SK-N-SH (cell line): ENCODE data around the gene TUBGCP2. TPM values are rescaled to one million over a fixed set of nuclear protein-coding genes. Genes with fewer than 3 reads are reported as not detected.

Experiments
- CTCF ChIA-PET: fragments of 300-600, 350-600 bp; formaldehyde crosslinking; extraction: SDS; loops from one replicate; lab custom pipeline; 2021; lab: Yijun Ruan, JAX
- POLR2A ChIA-PET: fragments of 350-600 bp; sonication (Branson Sonifier 250); formaldehyde crosslinking; extraction: SDS; loops from one replicate; lab custom pipeline; 2020; ENCODE audit warnings: antibody characterized with exemption, inconsistent platforms; lab: Yijun Ruan, JAX
- DNase-seq: peaks from one replicate; pipeline ENCODE4 v3.0.0; 2012
- H2AFZ ChIP-seq: fragments of 200-600 bp; sonication (generic); 2 replicates; pipeline ENCODE4 v1.8.1; 2016; ENCODE audit warnings: antibody characterized with exemption, mild to moderate bottlenecking, low read depth
- H3F3A ChIP-seq: fragments of 200-600 bp; sonication (generic); replicated peaks from 2 replicates; pipeline ENCODE3; 2016; ENCODE audit warnings: antibody characterized with exemption, mild to moderate bottlenecking; ENCODE audit not compliant: insufficient read depth
- H3K27ac ChIP-seq, 2 experiments: fragments of 200-500 bp in 1 of 2; fragments of 200-600 bp in 1 of 2; sonication (Bioruptor generic) in 1 of 2; sonication (generic), shearing (Covaris generic) in 1 of 2; 2 replicates each; pipeline versions ENCODE4 v1.5.1 to v1.6.1; 2014 to 2016; ENCODE audit warnings: low read depth in 2 of 2, inconsistent platforms in 1 of 2, low read length in 1 of 2, mild to moderate bottlenecking in 1 of 2, mixed read lengths in 1 of 2
- H3K27me3 ChIP-seq: fragments of 200-600 bp; sonication (generic), shearing (Covaris generic); 2 replicates; pipeline ENCODE4 v1.6.1; 2016; ENCODE audit warnings: mixed run types; ENCODE audit not compliant: insufficient read depth
- H3K36me3 ChIP-seq, 2 experiments: fragments of 200-500 bp in 1 of 2; fragments of 200-600 bp in 1 of 2; sonication (Bioruptor generic) in 1 of 2; sonication (generic) in 1 of 2; replicated peaks in 1 of 2; 2 replicates each; pipeline versions ENCODE3 to v1.5.1; 2014 to 2016; ENCODE audit warnings: low read length in 1 of 2, mild to moderate bottlenecking in 1 of 2; ENCODE audit not compliant: insufficient read depth in 2 of 2, control insufficient read depth in 1 of 2
- H3K4me1 ChIP-seq, 2 experiments: fragments of 200-500 bp in 1 of 2; fragments of 200-600 bp in 1 of 2; sonication (Bioruptor generic) in 1 of 2; sonication (generic), shearing (Covaris generic) in 1 of 2; 2 replicates each; pipeline versions ENCODE4 v1.5.1 to v1.6.1; 2014 to 2016; ENCODE audit warnings: low read depth in 1 of 2, low read length in 1 of 2, mixed run types in 1 of 2; ENCODE audit not compliant: insufficient read depth in 2 of 2, control insufficient read depth in 1 of 2
- H3K4me2 ChIP-seq: fragments of 200-600 bp; sonication (generic), shearing (Covaris generic); 2 replicates; pipeline ENCODE4 v1.6.1; 2017; ENCODE audit warnings: mixed run types
- H3K4me3 ChIP-seq, 2 experiments: fragments of 200-500 bp in 1 of 2; fragments of 200-600 bp in 1 of 2; sonication (Bioruptor generic) in 1 of 2; sonication (generic), shearing (Covaris generic) in 1 of 2; 2 replicates each; pipeline versions ENCODE4 v1.5.1 to v1.8.1; 2014 to 2016; ENCODE audit warnings: low read depth in 2 of 2, inconsistent platforms in 1 of 2, low read length in 1 of 2, mild to moderate bottlenecking in 1 of 2, mixed read lengths in 1 of 2, moderate library complexity in 1 of 2
- H3K79me2 ChIP-seq: fragments of 200-600 bp; sonication (generic); 2 replicates; pipeline ENCODE4 v1.8.1; 2017; ENCODE audit warnings: mild to moderate bottlenecking; ENCODE audit not compliant: insufficient read depth
- H3K9ac ChIP-seq: fragments of 200-600 bp; sonication (generic); 2 replicates; pipeline ENCODE4 v1.6.1; 2017; ENCODE audit warnings: mixed run types
- H3K9me2 ChIP-seq: fragments of 200-600 bp; sonication (generic); 2 replicates; pipeline ENCODE4 v1.6.1; 2017; ENCODE audit warnings: mixed run types
- H3K9me3 ChIP-seq: fragments of 200-600 bp; sonication (generic); 2 replicates; pipeline ENCODE4 v1.6.1; 2017; ENCODE audit warnings: mixed run types, mild to moderate bottlenecking, moderate library complexity
- H4K20me1 ChIP-seq: fragments of 200-600 bp; sonication (generic); 2 replicates; pipeline ENCODE4 v1.6.1; 2017; ENCODE audit warnings: mild to moderate bottlenecking, mixed run types; ENCODE audit not compliant: insufficient read depth
- CHD2 ChIP-seq: fragments of 150-350 bp; IDR thresholded peaks from 2 replicates; pipeline ENCODE4 v1.6.1; 2018; ENCODE audit warnings: low read length; ENCODE audit not compliant: partially characterized antibody
- FOXJ3 ChIP-seq: sonication (generic); formaldehyde crosslinking; IDR thresholded peaks from 2 replicates; pipeline ENCODE4 v1.5.1; 2020; ENCODE audit warnings: mild to moderate bottlenecking, missing genetic modification reagents
- GATA2 ChIP-seq: sonication (generic); formaldehyde crosslinking; IDR thresholded peaks from 2 replicates; pipeline ENCODE4 v1.5.0; 2020; ENCODE audit warnings: mild to moderate bottlenecking, missing genetic modification reagents
- IRF3 ChIP-seq: fragments of 150-350 bp; IDR thresholded peaks from 2 replicates; pipeline ENCODE4 v1.6.1; 2016; ENCODE audit warnings: mild to moderate bottlenecking, low read depth, low read length
- JUND ChIP-seq: IDR thresholded peaks from 2 replicates; pipeline ENCODE4 v1.4.0; 2012
- MEF2A ChIP-seq: IDR thresholded peaks from 2 replicates; pipeline ENCODE4 v1.4.0; 2012; ENCODE audit warnings: low read depth, borderline replicate concordance
- MXI1 ChIP-seq: IDR thresholded peaks from 2 replicates; pipeline ENCODE4 v1.6.1; 2012; ENCODE audit warnings: mild to moderate bottlenecking, low read depth, low read length, improper control_type of control experiment
- NFIC ChIP-seq: IDR thresholded peaks from 2 replicates; pipeline ENCODE4 v1.4.0; 2012; ENCODE audit warnings: borderline replicate concordance
- NRF1 ChIP-seq: IDR thresholded peaks from 2 replicates; pipeline ENCODE4 v1.6.1; 2012; ENCODE audit warnings: low read depth, mild to moderate bottlenecking, low read length
- POLR2AphosphoS5 ChIP-seq: IDR thresholded peaks from 2 replicates; pipeline ENCODE4 v1.6.1; 2012; ENCODE audit warnings: low read depth, low read length
- RAD21 ChIP-seq: IDR thresholded peaks from 2 replicates; pipeline ENCODE4 v1.6.1; 2012; ENCODE audit warnings: mild to moderate bottlenecking, low read length
- RFX5 ChIP-seq: IDR thresholded peaks from 2 replicates; pipeline ENCODE4 v1.6.1; 2012; ENCODE audit warnings: mild to moderate bottlenecking, improper control_type of control experiment, low read length
- SMC3 ChIP-seq: IDR thresholded peaks from 2 replicates; pipeline ENCODE4 v1.6.1; 2012; ENCODE audit warnings: low read depth, low read length, improper control_type of control experiment
- TCF12 ChIP-seq: IDR thresholded peaks from 2 replicates; pipeline ENCODE4 v1.4.0; 2012
- USF1 ChIP-seq: IDR thresholded peaks from 2 replicates; pipeline ENCODE4 v1.4.0; 2012; ENCODE audit warnings: low read depth, borderline replicate concordance
- YY1 ChIP-seq: IDR thresholded peaks from 2 replicates; pipeline ENCODE4 v1.4.0; 2012; ENCODE audit warnings: low read depth, mild to moderate bottlenecking
- WGBS: methylation state at CpG from one replicate; pipeline ENCODE4 v1.1.6; 2017; ENCODE audit warnings: low lambda C conversion rate; 5-methylcytosine and 5-hydroxymethylcytosine counted together
- polyA plus RNA-seq, 3 experiments: library from polyadenylated mRNA; depleted of rRNA; stranded (reverse); fragments of >200 nt; gene quantifications; 2 replicates each; pipeline ENCODE4 v1.2.3, GENCODE V29; 2012
- TF ChIP-seq, protein P1 (sequence below): IDR thresholded peaks from 2 replicates; pipeline ENCODE4 v1.4.0; 2012; ENCODE audit warnings: low read depth, borderline replicate concordance
- TF ChIP-seq, protein P2 (sequence below): fragments of 200-600 bp; sonication (generic); IDR thresholded peaks from 2 replicates; pipeline ENCODE4 v1.6.1; 2017; ENCODE audit warnings: antibody characterized with exemption, mild to moderate bottlenecking, moderate library complexity

Gene TUBGCP2
- polyA plus RNA-seq, 1 of the 3 experiments (the other 2 are of a cell fraction): 49.1 TPM

DNA sequence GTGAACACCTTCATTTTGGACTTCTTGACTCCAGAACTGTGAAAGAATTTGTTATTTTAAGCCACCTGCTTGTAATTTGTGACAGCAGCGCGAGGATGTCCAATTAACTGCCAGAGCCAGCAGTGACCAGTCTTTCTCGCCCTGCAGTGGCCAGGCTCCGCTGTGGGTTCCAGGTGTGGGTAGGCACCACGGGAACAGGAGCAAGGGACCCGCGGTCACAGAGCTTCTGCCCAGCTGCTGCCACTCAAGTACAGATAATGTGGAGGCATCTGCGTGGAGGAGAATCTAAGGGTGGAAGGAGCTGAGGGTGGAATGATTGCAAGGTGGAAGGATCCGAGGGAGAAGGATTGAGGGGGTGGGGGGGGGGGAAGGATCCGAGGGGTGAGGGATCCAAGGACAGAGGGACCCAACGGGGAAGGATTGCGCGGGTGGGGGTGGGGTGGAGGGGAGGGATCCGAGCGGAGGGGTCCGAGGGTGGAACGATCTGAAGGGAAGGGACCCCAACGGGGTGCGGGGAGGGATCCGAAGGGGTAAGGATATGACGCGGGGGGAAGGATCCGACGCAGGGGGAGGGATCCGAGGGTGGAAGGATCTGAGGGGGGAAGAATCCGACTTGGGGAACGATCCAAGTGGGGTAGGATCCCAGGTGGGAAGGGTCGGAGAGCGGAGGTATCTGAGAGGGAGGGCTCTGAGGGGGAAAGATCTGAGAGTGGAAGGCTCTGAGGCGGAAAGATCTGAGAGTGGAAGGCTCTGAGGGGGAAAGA is 24.4 kb upstream of the TUBGCP2 start:
- TF ChIP-seq, protein P1, sequence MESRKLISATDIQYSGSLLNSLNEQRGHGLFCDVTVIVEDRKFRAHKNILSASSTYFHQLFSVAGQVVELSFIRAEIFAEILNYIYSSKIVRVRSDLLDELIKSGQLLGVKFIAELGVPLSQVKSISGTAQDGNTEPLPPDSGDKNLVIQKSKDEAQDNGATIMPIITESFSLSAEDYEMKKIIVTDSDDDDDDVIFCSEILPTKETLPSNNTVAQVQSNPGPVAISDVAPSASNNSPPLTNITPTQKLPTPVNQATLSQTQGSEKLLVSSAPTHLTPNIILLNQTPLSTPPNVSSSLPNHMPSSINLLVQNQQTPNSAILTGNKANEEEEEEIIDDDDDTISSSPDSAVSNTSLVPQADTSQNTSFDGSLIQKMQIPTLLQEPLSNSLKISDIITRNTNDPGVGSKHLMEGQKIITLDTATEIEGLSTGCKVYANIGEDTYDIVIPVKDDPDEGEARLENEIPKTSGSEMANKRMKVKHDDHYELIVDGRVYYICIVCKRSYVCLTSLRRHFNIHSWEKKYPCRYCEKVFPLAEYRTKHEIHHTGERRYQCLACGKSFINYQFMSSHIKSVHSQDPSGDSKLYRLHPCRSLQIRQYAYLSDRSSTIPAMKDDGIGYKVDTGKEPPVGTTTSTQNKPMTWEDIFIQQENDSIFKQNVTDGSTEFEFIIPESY: no peak
- H3K27ac ChIP-seq: no peak overlapping the region
- CTCF ChIA-PET: no interaction called here
- 47% methylated on average over 30 of the region's 30 CpGs for WGBS
- DNase-seq: no peak
- H3K79me2 ChIP-seq: no peaks in the 10 kb centered on the region
- no peaks in the 10 kb centered on the region for H3K36me3 ChIP-seq
- no peak overlapping the region for H2AFZ ChIP-seq
- no peaks in the 10 kb centered on the region for H3F3A ChIP-seq
- POLR2A ChIA-PET: no interaction called here
- peaks cover 0 to 10% of the 10 kb centered on the region in 2 experiments; a peak in 2 of 4 replicates for H3K4me1 ChIP-seq
- H4K20me1 ChIP-seq: no peaks in the 10 kb centered on the region
- H3K9me2 ChIP-seq: no peaks in the 10 kb centered on the region
- H3K27me3 ChIP-seq: peaks cover 55% of the 10 kb centered on the region
- H3K9ac ChIP-seq: no peak overlapping the region
- no peaks in the 10 kb centered on the region for H3K9me3 ChIP-seq
- H3K4me2 ChIP-seq: no peak overlapping the region
- no peak overlapping the region for H3K4me3 ChIP-seq

- Histone ChIP-seq H3K27ac (no peak overlapping the region), H3K27me3 (peaks cover 27% of the 10 kb centered on the region), H4K20me1 (no peaks in the 10 kb centered on the region), H3K4me1 (peaks cover 7 to 28% of the 10 kb centered on the region in 2 experiments; a peak in 2 of 4 replicates), H3K4me3 (peak overlapping the region; percentile 2 to 37; a peak in 2 of 4 replicates), H3K79me2 (no peaks in the 10 kb centered on the region), H3K9me3 (no peaks in the 10 kb centered on the region), H3F3A (peaks cover 7% of the 10 kb centered on the region), H3K9ac (no peak overlapping the region), H2AFZ (peak overlapping the region; percentile 48; the same call in 1 of the 2 replicates), H3K36me3 (no peaks in the 10 kb centered on the region), H3K9me2 (no peaks in the 10 kb centered on the region), H3K4me2 (peak overlapping the region; percentile 67)
- 16% methylated on average over 34 of the region's 37 CpGs for WGBS
- CTCF ChIA-PET: interaction anchor here (0.6 to 4.7 kb wide), 42 partner anchors 10 to 290 kb away, joined by 3 to 73 read pairs (median 4); partner anchors contain the start of genes ECHS1, FUOM, MTG1 and PRAP1
- DNase-seq: peak; percentile 90
- POLR2A ChIA-PET: interaction anchor here (0.6 kb wide), 1 partner anchor 290 kb away, joined by 3 read pairs; no protein-coding TSS in a partner anchor
- TF ChIP-seq USF1: no peak
- TF ChIP-seq, protein P1: no peak
- TF ChIP-seq MXI1: no peak
- TF ChIP-seq GATA2: no peak
- no peak for TF ChIP-seq MEF2A
- peak; percentile 87 for TF ChIP-seq RAD21
- TF ChIP-seq FOXJ3: no peak
- no peak for TF ChIP-seq YY1
- peak; percentile 80 for TF ChIP-seq SMC3
- no peak for TF ChIP-seq RFX5
- TF ChIP-seq CHD2: no peak
- TF ChIP-seq IRF3: no peak
- TF ChIP-seq, protein P2, sequence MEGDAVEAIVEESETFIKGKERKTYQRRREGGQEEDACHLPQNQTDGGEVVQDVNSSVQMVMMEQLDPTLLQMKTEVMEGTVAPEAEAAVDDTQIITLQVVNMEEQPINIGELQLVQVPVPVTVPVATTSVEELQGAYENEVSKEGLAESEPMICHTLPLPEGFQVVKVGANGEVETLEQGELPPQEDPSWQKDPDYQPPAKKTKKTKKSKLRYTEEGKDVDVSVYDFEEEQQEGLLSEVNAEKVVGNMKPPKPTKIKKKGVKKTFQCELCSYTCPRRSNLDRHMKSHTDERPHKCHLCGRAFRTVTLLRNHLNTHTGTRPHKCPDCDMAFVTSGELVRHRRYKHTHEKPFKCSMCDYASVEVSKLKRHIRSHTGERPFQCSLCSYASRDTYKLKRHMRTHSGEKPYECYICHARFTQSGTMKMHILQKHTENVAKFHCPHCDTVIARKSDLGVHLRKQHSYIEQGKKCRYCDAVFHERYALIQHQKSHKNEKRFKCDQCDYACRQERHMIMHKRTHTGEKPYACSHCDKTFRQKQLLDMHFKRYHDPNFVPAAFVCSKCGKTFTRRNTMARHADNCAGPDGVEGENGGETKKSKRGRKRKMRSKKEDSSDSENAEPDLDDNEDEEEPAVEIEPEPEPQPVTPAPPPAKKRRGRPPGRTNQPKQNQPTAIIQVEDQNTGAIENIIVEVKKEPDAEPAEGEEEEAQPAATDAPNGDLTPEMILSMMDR: peak; percentile 92
- TF ChIP-seq POLR2AphosphoS5: no peak
- TF ChIP-seq NFIC: no peak
- TF ChIP-seq JUND: no peak
- no peak for TF ChIP-seq NRF1
- no peak for TF ChIP-seq TCF12
Measured at GRCh38 chr10:133329491-133330202, 21.0 kb upstream of the TUBGCP2 start.
